ENCODE results near the gene ITIH6. TPM values are rescaled to one million over a fixed set of nuclear protein-coding genes. Genes with fewer than 3 reads are reported as not detected.
A peak's percentile ranks its signal among the peaks of the same experiment; 100 is the strongest.
"Not testable (repeated sequence)": the region's sequence is repeated elsewhere in the genome, so short reads cannot be mapped to it uniquely, and the experiment has no call there.

Gene ITIH6
- total RNA-seq (ENCODE audit: unreplicated experiment), result not detected
- long read RNA-seq, result 0 reads

GRCh38 chrX:54798137-54798536 lies at the start of gene ITIH6:
TSS of gene ITIH6 (minus strand) at chrX:54798255. CDS start at chrX:54798210, 45 bp downstream.
- H3K4me1 Mint-ChIP-seq (ENCODE audit: low read depth, unreplicated experiment), result no peaks in the 10 kb centered on the region
- TF ChIP-seq CTCF (IDR thresholded peaks at IDR 0.05; ENCODE audit: partially characterized antibody, unreplicated experiment), result no peak
- no peak within 1 kb of the TSS for H3K27ac Mint-ChIP-seq (ENCODE audit: unreplicated experiment)
- peaks cover 3% of the 10 kb centered on the region for H3K27me3 Mint-ChIP-seq (ENCODE audit: unreplicated experiment)
- no peak for DNase-seq
- H3K4me3 Mint-ChIP-seq (ENCODE audit: unreplicated experiment), result no peak within 1 kb of the TSS
- H3K36me3 Mint-ChIP-seq (ENCODE audit: unreplicated experiment), result no peaks in the 10 kb centered on the region
- no peaks in the 10 kb centered on the region for H3K9me3 Mint-ChIP-seq (ENCODE audit: unreplicated experiment)

GRCh38 chrX:54847700-54848099 lies 49.6 kb upstream of the ITIH6 start:
- not testable (repeated sequence) for H3K9me3 Mint-ChIP-seq (ENCODE audit: unreplicated experiment); H3K27me3 Mint-ChIP-seq (ENCODE audit: unreplicated experiment); H3K4me3 Mint-ChIP-seq (ENCODE audit: unreplicated experiment); DNase-seq; H3K4me1 Mint-ChIP-seq (ENCODE audit: low read depth, unreplicated experiment); H3K36me3 Mint-ChIP-seq (ENCODE audit: unreplicated experiment); H3K27ac Mint-ChIP-seq (ENCODE audit: unreplicated experiment)

GRCh38 chrX:54843050-54843449 lies 45.0 kb upstream of the ITIH6 start:
- H3K27ac Mint-ChIP-seq (ENCODE audit: unreplicated experiment), result no peak overlapping the region
- H3K36me3 Mint-ChIP-seq (ENCODE audit: unreplicated experiment), result no peaks in the 10 kb centered on the region
- no peak for TF ChIP-seq CTCF (IDR thresholded peaks at IDR 0.05; ENCODE audit: partially characterized antibody, unreplicated experiment)
- H3K9me3 Mint-ChIP-seq (ENCODE audit: unreplicated experiment), result no peaks in the 10 kb centered on the region
- peaks cover 7% of the 10 kb centered on the region for H3K4me1 Mint-ChIP-seq (ENCODE audit: low read depth, unreplicated experiment)
- peaks cover 1% of the 10 kb centered on the region for H3K27me3 Mint-ChIP-seq (ENCODE audit: unreplicated experiment)
- DNase-seq, result no peak
- no peak overlapping the region for H3K4me3 Mint-ChIP-seq (ENCODE audit: unreplicated experiment)

- Mint-ChIP-seq H3K27me3 (ENCODE audit: unreplicated experiment) (peaks cover 1% of the 10 kb centered on the region), H3K4me1 (ENCODE audit: low read depth, unreplicated experiment) (peaks cover 7% of the 10 kb centered on the region), H3K36me3 (ENCODE audit: unreplicated experiment) (no peaks in the 10 kb centered on the region), H3K27ac (ENCODE audit: unreplicated experiment) (no peak overlapping the region), H3K4me3 (ENCODE audit: unreplicated experiment) (no peak overlapping the region), H3K9me3 (ENCODE audit: unreplicated experiment) (no peaks in the 10 kb centered on the region)
- DNase-seq, result no peak
- TF ChIP-seq CTCF (IDR thresholded peaks at IDR 0.05; ENCODE audit: partially characterized antibody, unreplicated experiment), result no peak
These were observed 44.6 kb upstream of the ITIH6 start for GRCh38 chrX:54842607-54843006.

- Mint-ChIP-seq H3K27ac (ENCODE audit: unreplicated experiment) (peak overlapping the region; percentile 97), H3K4me3 (ENCODE audit: unreplicated experiment) (peak overlapping the region; percentile 84)
- H3K27me3 Mint-ChIP-seq (ENCODE audit: unreplicated experiment); H3K4me1 Mint-ChIP-seq (ENCODE audit: low read depth, unreplicated experiment); H3K9me3 Mint-ChIP-seq (ENCODE audit: unreplicated experiment); H3K36me3 Mint-ChIP-seq (ENCODE audit: unreplicated experiment): not testable (repeated sequence)
- peak; percentile 51 for DNase-seq
These were observed 43.3 kb upstream of the ITIH6 start for GRCh38 chrX:54841184-54841874.

GRCh38 chrX:54838583-54838982 lies 40.5 kb upstream of the ITIH6 start:
- Mint-ChIP-seq H3K9me3 (ENCODE audit: unreplicated experiment) (no peaks in the 10 kb centered on the region), H3K27ac (ENCODE audit: unreplicated experiment) (no peak overlapping the region), H3K27me3 (ENCODE audit: unreplicated experiment) (peaks cover 2% of the 10 kb centered on the region), H3K36me3 (ENCODE audit: unreplicated experiment) (peaks cover 2% of the 10 kb centered on the region), H3K4me3 (ENCODE audit: unreplicated experiment) (no peak overlapping the region), H3K4me1 (ENCODE audit: low read depth, unreplicated experiment) (peaks cover 7% of the 10 kb centered on the region)
- no peak for DNase-seq
- TF ChIP-seq CTCF (IDR thresholded peaks at IDR 0.05; ENCODE audit: partially characterized antibody, unreplicated experiment), result no peak

Data from glutamatergic neuron (in vitro differentiated cells).